Measurements from ENCODE around the gene HSPBP1.

GRCh38 chr19:55314396-55314795 lies 34.5 kb upstream of the HSPBP1 start:
- TF ChIP-seq CTCF (IDR thresholded peaks at IDR 0.05; ENCODE audit: low read length) = no peak
- no peak for TF ChIP-seq EZH2 (IDR thresholded peaks at IDR 0.05; ENCODE audit: borderline replicate concordance, low read length)
